Measurements from ENCODE around the gene P4HB. TPM values are rescaled to one million over a fixed set of nuclear protein-coding genes. Genes with fewer than 3 reads are reported as not detected.

The P4HB gene
- total RNA-seq, 6 donors from 2014 or later = 374 to 627 (median 531) TPM

GRCh38 chr17:81812571-81813370 lies 47.6 kb downstream of the P4HB start:
- no peaks in the 10 kb centered on the region for H3K36me3 ChIP-seq
- DNase-seq = peak in 1 of 2 donors; percentile 84
- peaks cover 0 to 14% (median 0%) of the 10 kb centered on the region in 4 donors for H3K27me3 ChIP-seq
- no peaks in the 10 kb centered on the region for H3K9me3 ChIP-seq
- WGBS, 2 donors = 84 to 88% methylated on average over 37 to 39 of the region's 45 CpGs
- H3K4me3 ChIP-seq = no peak overlapping the region
- TF ChIP-seq POLR2A (IDR thresholded peaks at IDR 0.05) (no peak), POLR2AphosphoS5 (IDR thresholded peaks at IDR 0.05) (no peak), CTCF (IDR thresholded peaks at IDR 0.05) (no peak), EP300 (IDR thresholded peaks at IDR 0.05) (no peak)
- no peak for ATAC-seq (ENCODE audit: low FRiP score in 2 of 2)
- H3K4me1 ChIP-seq = no peaks in the 10 kb centered on the region
- no peak overlapping the region for H3K27ac ChIP-seq

DNA sequence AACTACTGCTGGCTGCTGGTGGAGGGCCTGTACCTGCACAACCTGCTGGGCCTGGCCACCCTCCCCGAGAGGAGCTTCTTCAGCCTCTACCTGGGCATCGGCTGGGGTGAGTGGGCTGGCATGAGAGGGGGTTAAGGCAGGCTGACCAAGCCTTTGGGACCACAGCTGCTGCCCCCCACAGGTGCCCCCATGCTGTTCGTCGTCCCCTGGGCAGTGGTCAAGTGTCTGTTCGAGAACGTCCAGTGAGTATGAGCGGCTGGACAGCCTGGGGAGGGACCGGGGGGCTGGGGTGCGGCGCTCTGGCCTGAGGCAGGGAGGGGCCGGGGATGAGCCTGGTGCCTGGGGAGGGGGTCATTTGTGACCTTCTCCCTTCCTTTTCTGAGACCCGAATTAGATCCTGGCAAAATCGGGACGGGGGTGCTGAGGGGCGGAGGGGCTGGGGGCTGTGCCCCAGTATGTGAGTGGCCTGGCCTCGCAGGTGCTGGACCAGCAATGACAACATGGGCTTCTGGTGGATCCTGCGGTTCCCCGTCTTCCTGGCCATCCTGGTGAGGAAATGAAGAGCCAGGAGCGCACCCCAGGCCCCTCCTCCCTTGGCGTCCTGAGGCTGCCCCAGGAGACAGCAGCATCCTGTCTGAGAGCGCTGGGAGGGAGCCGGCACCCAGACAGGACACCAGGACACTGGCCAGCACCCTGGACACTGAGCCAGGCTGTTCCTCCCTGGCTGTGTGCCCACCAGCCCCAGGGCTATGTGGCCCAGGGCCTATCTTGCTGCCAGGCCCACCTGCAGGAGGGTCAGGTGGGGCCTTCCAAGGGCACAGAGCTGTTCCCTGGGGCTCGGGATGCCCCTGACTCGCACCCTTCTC lies 48.4 kb downstream of the P4HB start:
- DNase-seq (peak in 1 of 2 donors; percentile 68), ATAC-seq (ENCODE audit: low FRiP score in 2 of 2) (no peak)
- 68 to 77% methylated on average over 6 to 22 of the region's 24 CpGs for WGBS, 2 donors
- Histone ChIP-seq H3K9me3 (no peaks in the 10 kb centered on the region), H3K4me3 (no peak overlapping the region), H3K27me3 (peaks cover 0 to 19% (median 0%) of the 10 kb centered on the region in 4 donors), H3K4me1 (no peaks in the 10 kb centered on the region), H3K36me3 (no peaks in the 10 kb centered on the region), H3K27ac (no peak overlapping the region)
- TF ChIP-seq CTCF (IDR thresholded peaks at IDR 0.05) = no peak

DNA sequence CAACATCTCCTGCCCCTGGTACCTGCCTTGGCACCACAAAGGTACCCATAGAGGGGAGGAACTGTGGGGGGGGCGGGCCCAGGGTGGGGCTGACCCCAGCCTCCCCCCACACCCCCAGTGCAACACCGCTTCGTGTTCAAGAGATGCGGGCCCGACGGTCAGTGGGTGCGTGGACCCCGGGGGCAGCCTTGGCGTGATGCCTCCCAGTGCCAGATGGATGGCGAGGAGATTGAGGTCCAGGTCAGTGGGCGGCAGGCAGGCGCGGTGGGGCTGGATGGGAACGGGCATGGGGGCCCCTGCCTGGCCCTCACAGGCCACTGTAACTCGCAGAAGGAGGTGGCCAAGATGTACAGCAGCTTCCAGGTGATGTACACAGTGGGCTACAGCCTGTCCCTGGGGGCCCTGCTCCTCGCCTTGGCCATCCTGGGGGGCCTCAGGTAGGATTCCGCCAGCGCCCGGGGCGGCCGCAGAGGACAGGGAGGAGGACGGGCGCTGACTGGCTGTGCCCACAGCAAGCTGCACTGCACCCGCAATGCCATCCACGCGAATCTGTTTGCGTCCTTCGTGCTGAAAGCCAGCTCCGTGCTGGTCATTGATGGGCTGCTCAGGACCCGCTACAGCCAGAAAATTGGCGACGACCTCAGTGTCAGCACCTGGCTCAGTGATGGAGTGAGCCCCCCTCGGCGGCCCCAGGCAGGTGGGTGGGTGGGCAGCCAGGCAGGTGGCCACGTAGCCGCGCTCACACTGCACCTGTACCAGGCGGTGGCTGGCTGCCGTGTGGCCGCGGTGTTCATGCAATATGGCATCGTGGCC lies 49.2 kb downstream of the P4HB start:
- WGBS, 2 donors = 86 to 89% methylated on average over 15 to 21 of the region's 42 CpGs
- Histone ChIP-seq H3K27me3 (peaks cover 0 to 26% (median 5%) of the 10 kb centered on the region in 4 donors), H3K36me3 (no peaks in the 10 kb centered on the region), H3K27ac (no peak overlapping the region), H3K9me3 (no peaks in the 10 kb centered on the region), H3K4me3 (no peak overlapping the region), H3K4me1 (no peaks in the 10 kb centered on the region)
- DNase-seq (peak in 1 of 2 donors; percentile 81), ATAC-seq (ENCODE audit: low FRiP score in 2 of 2) (no peak)
- TF ChIP-seq EP300 (IDR thresholded peaks at IDR 0.05) (no peak), POLR2AphosphoS5 (IDR thresholded peaks at IDR 0.05) (no peak), CTCF (IDR thresholded peaks at IDR 0.05) (no peak), POLR2A (IDR thresholded peaks at IDR 0.05) (no peak)

GRCh38 chr17:81810476-81810875 lies 49.9 kb downstream of the P4HB start:
- H3K27me3 ChIP-seq = peaks cover 0 to 32% (median 8%) of the 10 kb centered on the region in 4 donors
- no peak overlapping the region for H3K27ac ChIP-seq
- no peak overlapping the region for H3K4me3 ChIP-seq
- WGBS, 2 donors = 64 to 81% methylated on average over 6 to 8 of the region's 8 CpGs
- no peaks in the 10 kb centered on the region for H3K4me1 ChIP-seq
- TF ChIP-seq CTCF (IDR thresholded peaks at IDR 0.05) = no peak
- no peak for TF ChIP-seq EP300 (IDR thresholded peaks at IDR 0.05)
- TF ChIP-seq POLR2AphosphoS5 (IDR thresholded peaks at IDR 0.05) = no peak
- no peak for TF ChIP-seq POLR2A (IDR thresholded peaks at IDR 0.05)
- DNase-seq (no peak), ATAC-seq (ENCODE audit: low FRiP score in 2 of 2) (no peak)
- H3K36me3 ChIP-seq = no peaks in the 10 kb centered on the region
- no peaks in the 10 kb centered on the region for H3K9me3 ChIP-seq

Data from upper lobe of left lung (tissue), 6 donors.